ENCODE results near the gene KCNK13.

The KCNK13 gene

DNA sequence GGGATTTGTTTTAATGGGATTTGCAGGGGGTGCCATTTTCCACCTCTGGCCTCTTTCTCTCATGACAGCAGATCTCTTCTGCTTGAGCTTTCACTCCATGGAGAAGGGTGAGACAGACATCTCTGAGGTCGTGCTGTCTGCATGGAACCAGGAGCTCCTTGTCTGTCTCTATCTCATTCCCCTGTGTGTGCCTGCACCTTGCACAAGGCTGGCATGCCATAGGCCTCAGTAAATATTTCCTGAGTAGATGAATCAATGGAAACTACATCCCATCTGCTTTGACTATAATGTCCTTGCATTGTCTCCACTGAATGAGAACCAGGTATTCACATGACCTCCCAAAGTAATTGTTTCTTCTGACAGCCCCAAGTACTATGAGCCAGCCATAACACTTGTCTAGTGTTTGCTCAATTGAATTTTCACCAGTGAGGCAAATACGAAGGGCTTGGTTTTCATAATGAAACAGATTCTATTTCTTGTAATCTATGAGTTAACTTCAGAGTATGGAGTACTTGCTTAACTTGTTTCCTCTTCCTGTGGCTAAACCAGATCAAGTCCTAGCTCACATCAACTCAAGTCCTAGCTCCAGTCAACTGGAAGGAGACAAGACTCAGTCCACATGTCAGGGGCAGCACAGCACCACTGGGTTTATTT, 32.3 kb downstream of the KCNK13 start:
- TF ChIP-seq EZH2phosphoT487 (IDR thresholded peaks at IDR 0.05; ENCODE audit: borderline replicate concordance, low read length) = no peak
- TF ChIP-seq, protein P1, sequence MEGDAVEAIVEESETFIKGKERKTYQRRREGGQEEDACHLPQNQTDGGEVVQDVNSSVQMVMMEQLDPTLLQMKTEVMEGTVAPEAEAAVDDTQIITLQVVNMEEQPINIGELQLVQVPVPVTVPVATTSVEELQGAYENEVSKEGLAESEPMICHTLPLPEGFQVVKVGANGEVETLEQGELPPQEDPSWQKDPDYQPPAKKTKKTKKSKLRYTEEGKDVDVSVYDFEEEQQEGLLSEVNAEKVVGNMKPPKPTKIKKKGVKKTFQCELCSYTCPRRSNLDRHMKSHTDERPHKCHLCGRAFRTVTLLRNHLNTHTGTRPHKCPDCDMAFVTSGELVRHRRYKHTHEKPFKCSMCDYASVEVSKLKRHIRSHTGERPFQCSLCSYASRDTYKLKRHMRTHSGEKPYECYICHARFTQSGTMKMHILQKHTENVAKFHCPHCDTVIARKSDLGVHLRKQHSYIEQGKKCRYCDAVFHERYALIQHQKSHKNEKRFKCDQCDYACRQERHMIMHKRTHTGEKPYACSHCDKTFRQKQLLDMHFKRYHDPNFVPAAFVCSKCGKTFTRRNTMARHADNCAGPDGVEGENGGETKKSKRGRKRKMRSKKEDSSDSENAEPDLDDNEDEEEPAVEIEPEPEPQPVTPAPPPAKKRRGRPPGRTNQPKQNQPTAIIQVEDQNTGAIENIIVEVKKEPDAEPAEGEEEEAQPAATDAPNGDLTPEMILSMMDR (IDR thresholded peaks at IDR 0.05; ENCODE audit: low read depth, low read length, poor library complexity, severe bottlenecking) = no peak
- no peak overlapping the region for H3K4me3 ChIP-seq (ENCODE audit: low read length)

GRCh38 chr14:90095096-90095495, 33.3 kb downstream of the KCNK13 start:
- Histone ChIP-seq H3K4me3 (ENCODE audit: low read length) (no peak overlapping the region), H3K4me1 (ENCODE audit: control insufficient read depth, low read length) (no peaks in the 10 kb centered on the region), H3F3A (ENCODE audit: control insufficient read depth, insufficient read depth) (no peaks in the 10 kb centered on the region), H3K9me2 (replicated peaks; ENCODE audit: control insufficient read depth, low read length) (no peaks in the 10 kb centered on the region), H3K27me3 (ENCODE audit: control insufficient read depth, low read length) (no peaks in the 10 kb centered on the region), H4K20me1 (ENCODE audit: control insufficient read depth, insufficient read depth, low read depth, low read length) (no peaks in the 10 kb centered on the region), H3K4me2 (ENCODE audit: low read length) (no peak overlapping the region), H3K79me2 (ENCODE audit: control insufficient read depth, low read length) (no peaks in the 10 kb centered on the region), H3K27ac (ENCODE audit: low read depth, low read length) (no peak overlapping the region), H3K36me3 (ENCODE audit: control insufficient read depth, low read length) (no peaks in the 10 kb centered on the region), H3K9me3 (ENCODE audit: control insufficient read depth, insufficient read depth, low read length) (no peaks in the 10 kb centered on the region)
- TF ChIP-seq, protein P1 (IDR thresholded peaks at IDR 0.05; ENCODE audit: low read depth, low read length, poor library complexity, severe bottlenecking) = no peak
- no peak for TF ChIP-seq EZH2phosphoT487 (IDR thresholded peaks at IDR 0.05; ENCODE audit: borderline replicate concordance, low read length)

More for the DNA sequence above, 32.3 kb downstream of the KCNK13 start:
- H3K9me3 ChIP-seq (ENCODE audit: control insufficient read depth, insufficient read depth, low read length) = no peaks in the 10 kb centered on the region
- no peaks in the 10 kb centered on the region for H4K20me1 ChIP-seq (ENCODE audit: control insufficient read depth, insufficient read depth, low read depth, low read length)
- no peaks in the 10 kb centered on the region for H3K27me3 ChIP-seq (ENCODE audit: control insufficient read depth, low read length)
- no peak overlapping the region for H3K27ac ChIP-seq (ENCODE audit: low read depth, low read length)
- H3K9me2 ChIP-seq (replicated peaks; ENCODE audit: control insufficient read depth, low read length) = no peaks in the 10 kb centered on the region
- H3K4me1 ChIP-seq (ENCODE audit: control insufficient read depth, low read length) = no peaks in the 10 kb centered on the region
- H3K4me2 ChIP-seq (ENCODE audit: low read length) = no peak overlapping the region
- H3F3A ChIP-seq (ENCODE audit: control insufficient read depth, insufficient read depth) = no peaks in the 10 kb centered on the region
- no peaks in the 10 kb centered on the region for H3K79me2 ChIP-seq (ENCODE audit: control insufficient read depth, low read length)
- no peaks in the 10 kb centered on the region for H3K36me3 ChIP-seq (ENCODE audit: control insufficient read depth, low read length)

DNA sequence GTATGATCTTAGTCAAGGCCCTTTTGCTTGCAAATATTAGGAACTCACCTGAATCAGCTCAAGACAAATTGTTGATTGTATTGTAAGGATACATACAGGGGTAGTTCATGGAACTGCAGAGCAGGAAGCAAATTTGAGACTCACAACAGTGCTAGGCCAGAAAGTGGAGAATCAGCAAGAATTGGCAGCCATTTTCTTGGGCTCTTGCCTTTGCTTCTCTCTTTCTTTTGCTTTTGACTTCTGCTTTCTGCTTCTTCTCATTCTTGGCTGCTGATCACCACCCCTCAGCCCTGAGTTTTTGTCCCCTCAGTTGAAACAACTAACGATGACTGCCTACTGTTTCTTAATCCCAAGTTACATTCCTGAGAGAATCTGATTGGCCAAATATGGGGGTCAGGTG, 34.8 kb downstream of the KCNK13 start:
- Histone ChIP-seq H3F3A (ENCODE audit: control insufficient read depth, insufficient read depth) (no peaks in the 10 kb centered on the region), H3K4me3 (ENCODE audit: low read length) (no peak overlapping the region), H3K27me3 (ENCODE audit: control insufficient read depth, low read length) (no peaks in the 10 kb centered on the region), H3K4me1 (ENCODE audit: control insufficient read depth, low read length) (no peaks in the 10 kb centered on the region), H3K9me2 (replicated peaks; ENCODE audit: control insufficient read depth, low read length) (no peaks in the 10 kb centered on the region), H3K9me3 (ENCODE audit: control insufficient read depth, insufficient read depth, low read length) (no peaks in the 10 kb centered on the region), H3K79me2 (ENCODE audit: control insufficient read depth, low read length) (no peaks in the 10 kb centered on the region), H3K36me3 (ENCODE audit: control insufficient read depth, low read length) (no peaks in the 10 kb centered on the region), H3K4me2 (ENCODE audit: low read length) (no peak overlapping the region), H4K20me1 (ENCODE audit: control insufficient read depth, insufficient read depth, low read depth, low read length) (no peaks in the 10 kb centered on the region), H3K27ac (ENCODE audit: low read depth, low read length) (no peak overlapping the region)
- TF ChIP-seq, protein P1 (IDR thresholded peaks at IDR 0.05; ENCODE audit: low read depth, low read length, poor library complexity, severe bottlenecking) = no peak
- no peak for TF ChIP-seq EZH2phosphoT487 (IDR thresholded peaks at IDR 0.05; ENCODE audit: borderline replicate concordance, low read length)
